HFF-Myc (cell line): ENCODE data around the gene TMEM97.

Experiments used
- DNase-seq: peaks from one replicate; pipeline ENCODE4 v3.0.0-alpha.2; 2011; ENCODE audit warnings: low read depth; ENCODE audit errors: extremely low read depth
- H3K4me3 ChIP-seq: replicated peaks from 2 replicates; pipeline ENCODE4 v1.5.1; 2011; ENCODE audit warnings: low read depth, mild to moderate bottlenecking, control low read depth, low read length
- CTCF ChIP-seq: IDR thresholded peaks from 2 replicates; pipeline ENCODE4 v1.5.1; 2012; ENCODE audit warnings: mild to moderate bottlenecking, low read depth, low read length, control low read depth; ENCODE audit errors: missing control alignments

TMEM97 gene

GRCh38 chr17:28364665-28365363, 45.8 kb downstream of the TMEM97 start, which contains the start of gene SEBOX:
Gene SEBOX, minus strand, starts transcription at chr17:28365199. Its CDS starts 48 bp downstream, at chr17:28365151.
- TF ChIP-seq CTCF = no peak
- no peak within 1 kb of the TSS for H3K4me3 ChIP-seq
- DNase-seq = no peak

GRCh38 chr17:28365487-28365886, 46.5 kb downstream of the TMEM97 start:
- DNase-seq = no peak
- TF ChIP-seq CTCF = no peak
- no peak overlapping the region for H3K4me3 ChIP-seq

DNA sequence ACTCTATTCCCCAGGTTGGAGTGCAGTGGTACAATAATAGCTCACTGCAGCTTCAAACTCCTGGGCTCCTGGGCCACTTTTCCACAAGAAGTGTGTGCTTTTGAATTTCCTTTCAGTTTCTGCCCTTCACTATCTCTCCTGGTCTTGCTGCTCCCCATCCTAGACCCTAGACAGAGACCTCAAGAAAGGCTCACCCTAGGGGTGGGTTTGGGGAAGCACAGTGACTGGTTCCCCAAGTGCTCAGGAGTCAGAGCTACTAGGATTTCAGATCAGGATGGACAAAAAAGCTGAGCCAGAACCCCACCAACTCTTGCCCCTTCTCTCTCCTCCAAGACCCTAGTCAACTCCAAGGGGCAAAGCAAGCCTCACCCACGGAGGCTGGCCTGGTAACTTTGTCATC, 47.6 kb downstream of the TMEM97 start:
- DNase-seq = no peak
- H3K4me3 ChIP-seq = no peak overlapping the region
- no peak for TF ChIP-seq CTCF

DNA sequence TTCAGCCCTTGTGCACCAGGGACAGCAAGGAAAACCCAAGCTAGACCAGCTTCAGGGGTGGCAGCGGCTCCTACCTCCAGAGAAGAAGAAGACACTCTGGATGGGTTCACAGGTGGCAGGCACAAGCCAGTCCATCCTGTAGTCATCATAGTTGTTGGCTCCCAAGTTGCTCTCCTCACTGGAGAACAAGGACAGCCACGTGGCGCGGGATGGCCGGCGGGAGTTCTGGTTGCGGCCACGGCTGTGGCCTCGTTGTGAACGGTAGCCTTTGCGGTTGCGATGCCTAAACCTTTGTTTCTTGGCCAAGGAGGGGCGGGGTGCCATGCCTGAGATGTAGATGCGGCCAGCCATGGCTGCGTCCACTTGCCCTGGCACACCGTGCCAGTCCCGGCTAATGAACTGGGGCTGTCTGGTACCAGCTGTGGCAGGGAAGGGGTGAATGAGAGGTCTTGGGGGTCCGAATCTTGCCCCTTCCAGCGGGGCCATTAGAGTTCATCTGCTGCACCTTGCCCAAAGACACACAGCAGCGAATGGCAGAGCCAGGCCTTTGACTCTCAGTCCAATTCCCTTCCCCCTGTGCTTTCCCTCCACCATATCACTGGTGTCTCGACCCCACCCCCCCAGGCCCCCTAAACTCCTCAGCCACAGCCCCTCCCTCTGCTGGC, 48.8 kb downstream of the TMEM97 start:
- no peak for DNase-seq
- no peak overlapping the region for H3K4me3 ChIP-seq
- no peak for TF ChIP-seq CTCF

DNA sequence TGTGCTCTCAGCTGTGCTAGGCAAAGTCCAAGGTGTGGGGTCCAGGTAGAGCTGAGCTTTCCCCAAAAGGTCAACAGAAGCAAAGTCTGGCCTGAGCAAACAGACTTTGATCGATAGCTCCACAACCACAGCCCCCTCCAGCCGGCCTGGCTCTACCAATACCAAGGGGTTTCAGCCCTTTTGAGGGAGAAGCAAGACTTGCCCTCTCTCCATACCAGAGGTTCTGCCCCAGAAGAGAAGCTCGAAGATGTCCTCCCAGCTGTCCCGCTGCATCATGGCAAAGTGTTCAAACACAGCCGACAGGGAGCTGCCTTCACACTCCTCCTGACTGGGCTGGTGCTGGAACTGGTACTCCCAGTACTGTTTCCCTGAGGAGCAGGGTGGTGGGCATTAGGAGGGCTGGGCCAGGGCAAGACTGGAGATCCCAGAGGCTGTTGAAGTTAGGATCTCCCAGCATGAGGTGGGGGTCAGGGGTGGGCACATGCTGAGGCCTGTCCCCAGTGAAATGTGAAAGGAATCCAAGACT, 49.4 kb downstream of the TMEM97 start:
- DNase-seq = no peak
- TF ChIP-seq CTCF = no peak
- no peak overlapping the region for H3K4me3 ChIP-seq

DNA sequence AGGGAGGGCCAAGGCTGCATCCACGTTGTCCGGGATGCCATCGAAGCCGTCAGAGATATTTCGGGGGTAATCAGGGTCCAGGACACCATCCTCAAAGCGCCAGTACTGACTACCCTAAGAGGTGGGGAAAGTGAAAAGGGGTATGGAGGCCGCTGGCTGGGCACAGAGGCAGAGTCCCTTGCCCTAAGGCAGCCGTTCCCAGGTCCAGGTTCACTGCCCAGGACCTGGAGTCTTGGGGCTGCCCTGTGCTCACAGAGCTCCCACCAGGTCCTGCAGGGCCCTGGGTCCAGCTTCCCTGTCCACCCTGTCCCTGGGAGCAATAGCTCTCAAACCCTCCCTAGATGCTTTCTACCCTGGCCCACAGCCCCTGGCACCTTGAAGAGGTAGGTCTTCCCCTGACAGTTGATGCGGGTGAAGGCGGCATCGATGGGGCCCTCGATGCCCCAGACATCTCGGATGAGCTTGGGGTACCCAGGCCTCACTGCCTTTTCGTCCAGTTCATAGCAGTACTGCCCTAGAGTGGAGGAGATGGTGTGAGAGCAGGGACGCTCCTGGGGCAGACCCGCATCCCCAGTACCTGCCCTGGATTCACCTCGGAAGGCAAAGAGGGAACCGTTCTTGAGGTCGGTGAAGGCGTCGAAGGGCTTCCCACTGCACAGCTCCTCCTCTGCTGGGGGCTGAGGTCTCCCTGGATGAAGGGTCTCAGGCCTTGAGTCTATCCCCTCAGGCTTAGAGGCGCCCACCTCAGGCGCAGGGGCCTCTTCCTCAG, 50.1 kb downstream of the TMEM97 start:
- H3K4me3 ChIP-seq = no peak overlapping the region
- no peak for TF ChIP-seq CTCF
- DNase-seq = no peak
